Smooth muscle cell (in vitro differentiated cells): Measurements from ENCODE around the gene CRP. TPM values are rescaled to one million over a fixed set of nuclear protein-coding genes. Genes with fewer than 3 reads are reported as not detected.

Experiments
- DNase-seq: peaks from one replicate; lab custom pipeline; 2025; ENCODE audit not compliant: unreplicated experiment; lab: John Stamatoyannopoulos, UW
- H2AFZ ChIP-seq: fragments of 200-600 bp; sonication (generic); 2 replicates; pipeline ENCODE4 v1.6.0; 2016; ENCODE audit warnings: antibody characterized with exemption, low read depth, mild to moderate bottlenecking
- H3F3A ChIP-seq: fragments of 200-600 bp; sonication (generic); 2 replicates; pipeline ENCODE4 v1.6.0; 2017; ENCODE audit warnings: antibody characterized with exemption, low read depth
- H3K27ac ChIP-seq: fragments of 200-600 bp; sonication (generic); 2 replicates; pipeline ENCODE4 v1.5.1; 2016; ENCODE audit warnings: low read depth, mild to moderate bottlenecking
- H3K27me3 ChIP-seq: fragments of 200-600 bp; sonication (generic); 2 replicates; pipeline ENCODE4 v1.6.1; 2016; ENCODE audit warnings: low read depth, mild to moderate bottlenecking
- H3K36me3 ChIP-seq: fragments of 200-600 bp; sonication (generic); 2 replicates; pipeline ENCODE4 v1.5.1; 2016; ENCODE audit warnings: low read depth
- H3K4me1 ChIP-seq: fragments of 200-600 bp; sonication (generic); 2 replicates; pipeline ENCODE4 v1.5.1; 2016; ENCODE audit warnings: low read depth
- H3K4me2 ChIP-seq: fragments of 200-600 bp; sonication (generic); 2 replicates; pipeline ENCODE4 v1.6.0; 2016; ENCODE audit warnings: mild to moderate bottlenecking
- H3K4me3 ChIP-seq: fragments of 200-600 bp; sonication (generic); 2 replicates; pipeline ENCODE4 v1.5.1; 2016; ENCODE audit warnings: mild to moderate bottlenecking
- H3K79me2 ChIP-seq: fragments of 200-600 bp; sonication (generic); 2 replicates; pipeline ENCODE4 v1.6.0; 2016; ENCODE audit warnings: low read depth, mild to moderate bottlenecking
- H3K9ac ChIP-seq: fragments of 200-600 bp; sonication (generic); 2 replicates; pipeline ENCODE4 v1.6.0; 2016; ENCODE audit warnings: low read depth
- H3K9me3 ChIP-seq: fragments of 200-600 bp; sonication (generic); replicated peaks from 2 replicates; pipeline ENCODE4 v1.5.1; 2016; ENCODE audit warnings: low read depth
- H4K20me1 ChIP-seq: fragments of 200-600 bp; sonication (generic); 2 replicates; pipeline ENCODE4 v1.6.0; 2016; ENCODE audit warnings: low read depth
- WGBS: methylation state at CpG from one replicate; pipeline ENCODE4 v1.1.7; 2016; ENCODE audit warnings: low lambda C conversion rate; 5-methylcytosine and 5-hydroxymethylcytosine counted together
- polyA plus RNA-seq: library from polyadenylated mRNA; unstranded; fragments of >200 nt; fragmentation: Nextera tagmentation; extraction: Ambion mirVana; gene quantifications from 2 replicates; pipeline ENCODE4 v1.2.1, GENCODE V29; 2016
- total RNA-seq: library from RNA; depleted of rRNA; stranded (reverse); fragments of >200 nt; gene quantifications from 2 replicates; pipeline ENCODE4 v1.2.3, GENCODE V29; 2014
- TF ChIP-seq, protein P1 (sequence below): fragments of 200-600 bp; sonication (generic); IDR thresholded peaks from 2 replicates; pipeline ENCODE4 v1.5.1; 2017; ENCODE audit warnings: borderline replicate concordance, mild to moderate bottlenecking, antibody characterized with exemption; ENCODE audit not compliant: insufficient read depth, poor library complexity, severe bottlenecking

CRP gene
- total and polyA plus RNA-seq, 2 experiments from 2014 or later: not detected

DNA sequence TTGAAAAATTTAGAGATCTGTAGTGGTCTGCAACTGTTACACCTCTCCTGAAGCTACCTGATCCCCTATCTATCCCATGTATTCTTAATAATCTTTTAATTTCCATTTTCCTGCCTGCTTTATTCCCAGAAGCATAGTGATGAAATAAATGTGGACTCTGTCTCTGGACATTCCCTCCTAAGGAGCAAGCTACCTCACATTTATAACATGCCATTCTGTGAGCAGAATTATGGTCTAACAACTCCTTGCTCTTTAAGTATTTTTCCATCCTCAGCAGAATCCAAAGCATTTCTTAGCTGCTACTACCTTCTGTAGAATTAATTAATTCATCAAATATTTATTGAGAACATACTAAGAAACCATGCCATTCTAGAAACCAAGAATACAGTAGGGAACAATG, 15.1 kb downstream of the CRP start:
- Histone ChIP-seq H3K4me3 (no peak overlapping the region), H3K27ac (no peak overlapping the region), H3K9ac (no peak overlapping the region), H3K79me2 (no peaks in the 10 kb centered on the region), H2AFZ (no peak overlapping the region), H3K9me3 (peaks cover 7% of the 10 kb centered on the region), H3K36me3 (no peaks in the 10 kb centered on the region), H3K4me2 (no peak overlapping the region), H4K20me1 (no peaks in the 10 kb centered on the region), H3K27me3 (no peaks in the 10 kb centered on the region), H3F3A (no peaks in the 10 kb centered on the region), H3K4me1 (no peaks in the 10 kb centered on the region)
- TF ChIP-seq, protein P1, sequence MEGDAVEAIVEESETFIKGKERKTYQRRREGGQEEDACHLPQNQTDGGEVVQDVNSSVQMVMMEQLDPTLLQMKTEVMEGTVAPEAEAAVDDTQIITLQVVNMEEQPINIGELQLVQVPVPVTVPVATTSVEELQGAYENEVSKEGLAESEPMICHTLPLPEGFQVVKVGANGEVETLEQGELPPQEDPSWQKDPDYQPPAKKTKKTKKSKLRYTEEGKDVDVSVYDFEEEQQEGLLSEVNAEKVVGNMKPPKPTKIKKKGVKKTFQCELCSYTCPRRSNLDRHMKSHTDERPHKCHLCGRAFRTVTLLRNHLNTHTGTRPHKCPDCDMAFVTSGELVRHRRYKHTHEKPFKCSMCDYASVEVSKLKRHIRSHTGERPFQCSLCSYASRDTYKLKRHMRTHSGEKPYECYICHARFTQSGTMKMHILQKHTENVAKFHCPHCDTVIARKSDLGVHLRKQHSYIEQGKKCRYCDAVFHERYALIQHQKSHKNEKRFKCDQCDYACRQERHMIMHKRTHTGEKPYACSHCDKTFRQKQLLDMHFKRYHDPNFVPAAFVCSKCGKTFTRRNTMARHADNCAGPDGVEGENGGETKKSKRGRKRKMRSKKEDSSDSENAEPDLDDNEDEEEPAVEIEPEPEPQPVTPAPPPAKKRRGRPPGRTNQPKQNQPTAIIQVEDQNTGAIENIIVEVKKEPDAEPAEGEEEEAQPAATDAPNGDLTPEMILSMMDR: no peak
- DNase-seq: no peak

DNA sequence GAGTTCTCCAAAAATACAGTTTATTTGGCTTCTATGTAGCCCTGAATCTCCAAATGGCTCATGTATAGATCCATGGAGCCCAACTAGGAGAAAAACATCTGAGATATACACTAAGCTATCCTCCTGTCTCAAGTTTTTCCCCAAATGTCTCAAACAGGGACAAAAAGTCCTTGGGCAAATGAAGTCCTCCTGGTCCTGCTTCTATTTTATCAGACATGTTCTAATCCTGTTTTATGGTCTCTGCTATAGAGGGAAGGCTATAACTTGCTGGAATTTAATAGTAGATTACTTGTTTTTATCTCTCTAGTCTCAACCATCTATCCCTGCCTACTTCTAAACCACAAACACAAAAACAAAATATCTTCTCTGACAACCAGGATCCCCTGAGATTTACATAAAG, 26.9 kb downstream of the CRP start:
- H4K20me1 ChIP-seq: no peaks in the 10 kb centered on the region
- H3K4me2 ChIP-seq: no peak overlapping the region
- H3K4me1 ChIP-seq: no peaks in the 10 kb centered on the region
- no peak for DNase-seq
- H3K4me3 ChIP-seq: no peak overlapping the region
- no peak overlapping the region for H3K9ac ChIP-seq
- no peaks in the 10 kb centered on the region for H3K79me2 ChIP-seq
- H3K27ac ChIP-seq: no peak overlapping the region
- H3K27me3 ChIP-seq: no peaks in the 10 kb centered on the region
- no peaks in the 10 kb centered on the region for H3F3A ChIP-seq
- H3K36me3 ChIP-seq: no peaks in the 10 kb centered on the region
- H2AFZ ChIP-seq: no peak overlapping the region
- TF ChIP-seq, protein P1: no peak
- H3K9me3 ChIP-seq: no peaks in the 10 kb centered on the region

DNA sequence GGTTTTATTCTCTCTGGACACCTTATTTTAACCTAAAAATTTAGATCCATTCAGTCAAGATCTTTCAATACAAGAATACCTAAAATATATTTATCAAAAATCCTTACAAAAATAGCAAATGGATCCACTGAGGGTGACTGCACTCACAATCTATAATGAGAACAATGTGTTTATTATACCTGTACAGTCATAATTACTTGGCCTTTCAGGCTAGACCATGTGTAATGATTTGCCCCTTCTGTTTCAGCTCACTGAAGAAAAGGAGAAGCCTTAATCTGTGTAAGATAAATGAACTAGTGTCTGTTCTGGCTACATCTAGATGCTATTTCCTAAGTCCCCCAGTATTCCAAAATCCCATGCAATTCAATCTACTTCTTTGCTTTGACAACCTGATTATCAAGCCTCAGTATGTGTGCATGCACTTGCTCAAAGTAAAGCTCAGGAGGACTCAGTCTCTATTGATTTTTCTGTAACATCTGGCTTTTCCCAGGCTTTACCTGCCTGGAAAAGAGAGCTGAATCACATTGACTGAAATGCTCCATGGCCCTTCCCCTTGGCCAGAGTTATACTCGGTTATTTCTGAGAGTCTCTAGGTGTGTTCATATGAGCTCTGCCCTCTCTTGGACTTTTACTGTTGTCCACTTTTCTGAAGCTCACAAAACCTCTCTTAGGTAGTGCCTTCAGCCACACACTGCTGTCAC, 27.6 kb downstream of the CRP start:
- no peaks in the 10 kb centered on the region for H3K27me3 ChIP-seq

More for the DNA sequence above, 27.6 kb downstream of the CRP start:
- Histone ChIP-seq H3K9ac (no peak overlapping the region), H3K4me1 (no peaks in the 10 kb centered on the region), H3K36me3 (no peaks in the 10 kb centered on the region), H3K27ac (no peak overlapping the region), H3K4me3 (no peak overlapping the region), H3K9me3 (no peaks in the 10 kb centered on the region), H4K20me1 (no peaks in the 10 kb centered on the region), H3K4me2 (no peak overlapping the region), H2AFZ (no peak overlapping the region), H3F3A (no peaks in the 10 kb centered on the region), H3K79me2 (no peaks in the 10 kb centered on the region)
- TF ChIP-seq, protein P1: no peak
- WGBS: 60% methylated on average over 1 of the region's 1 CpG
- DNase-seq: no peak
